Osteoblast (primary cell): ENCODE results near the gene MAB21L4. TPM values are rescaled to one million over a fixed set of nuclear protein-coding genes. Genes with fewer than 3 reads are reported as not detected.

Experiments
- DNase-seq: peaks from one replicate; pipeline ENCODE4 v3.0.0; 2011; ENCODE audit warnings: low spot score, mixed read lengths; ENCODE audit not compliant: insufficient read length; ENCODE audit errors: missing footprints
- H2AFZ ChIP-seq: 2 replicates; pipeline ENCODE4 v1.6.0; 2011; ENCODE audit warnings: mild to moderate bottlenecking, low read length
- H3K27ac ChIP-seq: 2 replicates; pipeline ENCODE4 v1.5.1; 2011; ENCODE audit warnings: mild to moderate bottlenecking, low read depth, low read length, moderate library complexity
- H3K27me3 ChIP-seq: 2 replicates; pipeline ENCODE4 v1.6.0; 2012; ENCODE audit warnings: mild to moderate bottlenecking, control low read depth, inconsistent platforms, low read length, moderate library complexity; ENCODE audit not compliant: insufficient read depth
- H3K36me3 ChIP-seq: 2 replicates; pipeline ENCODE4 v1.5.1; 2011; ENCODE audit warnings: mild to moderate bottlenecking, low read length, control low read depth, moderate library complexity; ENCODE audit not compliant: insufficient read depth
- H3K4me1 ChIP-seq: 2 replicates; pipeline ENCODE4 v1.5.1; 2011; ENCODE audit warnings: mild to moderate bottlenecking, low read length, control low read depth, moderate library complexity; ENCODE audit not compliant: insufficient read depth
- H3K4me2 ChIP-seq: 2 replicates; pipeline ENCODE4 v1.6.0; 2011; ENCODE audit warnings: mild to moderate bottlenecking, low read length; ENCODE audit not compliant: insufficient read depth
- H3K4me3 ChIP-seq: fragments of 200-600 bp; sonication (generic); 3 replicates; pipeline ENCODE4 v1.5.1; 2012; ENCODE audit warnings: mild to moderate bottlenecking, low read length, inconsistent platforms; ENCODE audit not compliant: insufficient read depth
- H3K79me2 ChIP-seq: 2 replicates; pipeline ENCODE4 v1.6.0; 2012; ENCODE audit warnings: mild to moderate bottlenecking, low read length, control low read depth, inconsistent platforms; ENCODE audit not compliant: insufficient read depth
- H3K9me3 ChIP-seq: 2 replicates; pipeline ENCODE4 v1.5.1; 2011; ENCODE audit warnings: low read depth, low read length, control low read depth
- H4K20me1 ChIP-seq: 2 replicates; pipeline ENCODE4 v1.6.0; 2012; ENCODE audit warnings: mild to moderate bottlenecking, low read length, control low read depth; ENCODE audit not compliant: insufficient read depth
- CTCF ChIP-seq: IDR thresholded peaks from 2 replicates; pipeline ENCODE4 v1.5.1; 2011; ENCODE audit warnings: mild to moderate bottlenecking, low read depth, low read length, moderate library complexity; ENCODE audit errors: extremely low read depth
- total RNA-seq: library from RNA; depleted of rRNA; stranded (reverse); fragments of >200 nt; gene quantifications from 2 replicates; pipeline ENCODE4 v1.2.3, GENCODE V29; 2012

MAB21L4 gene
- total RNA-seq, 1 donor, result not detected

- Histone ChIP-seq H4K20me1 (no peaks in the 10 kb centered on the region), H3K9me3 (no peaks in the 10 kb centered on the region)
These were observed 22.7 kb downstream of the MAB21L4 start for GRCh38 chr2:240873098-240873788.

GRCh38 chr2:240872317-240873097 lies 23.4 kb downstream of the MAB21L4 start:
- Histone ChIP-seq H2AFZ (no peak overlapping the region), H4K20me1 (no peaks in the 10 kb centered on the region), H3K4me1 (no peaks in the 10 kb centered on the region), H3K27me3 (no peaks in the 10 kb centered on the region), H3K79me2 (no peaks in the 10 kb centered on the region), H3K9me3 (no peaks in the 10 kb centered on the region), H3K27ac (no peak overlapping the region), H3K36me3 (no peaks in the 10 kb centered on the region), H3K4me3 (no peak overlapping the region), H3K4me2 (no peak overlapping the region)
- no peak for TF ChIP-seq CTCF
- peak; percentile 81 for DNase-seq

More at GRCh38 chr2:240873098-240873788, 22.7 kb downstream of the MAB21L4 start:
- no peaks in the 10 kb centered on the region for H3K79me2 ChIP-seq
- TF ChIP-seq CTCF, result no peak
- no peaks in the 10 kb centered on the region for H3K36me3 ChIP-seq
- no peaks in the 10 kb centered on the region for H3K27me3 ChIP-seq
- H3K27ac ChIP-seq, result no peak overlapping the region
- no peak overlapping the region for H2AFZ ChIP-seq
- H3K4me1 ChIP-seq, result no peaks in the 10 kb centered on the region
- no peak overlapping the region for H3K4me2 ChIP-seq
- peak; percentile 77 for DNase-seq
- no peak overlapping the region for H3K4me3 ChIP-seq

- H3K79me2 ChIP-seq, result no peaks in the 10 kb centered on the region
- H3K4me1 ChIP-seq, result no peaks in the 10 kb centered on the region
- H4K20me1 ChIP-seq, result no peaks in the 10 kb centered on the region
- no peak overlapping the region for H3K27ac ChIP-seq
- no peak overlapping the region for H3K4me3 ChIP-seq
- peaks cover 2% of the 10 kb centered on the region for H3K27me3 ChIP-seq
- DNase-seq, result peak; percentile 71
- H2AFZ ChIP-seq, result no peak overlapping the region
- H3K9me3 ChIP-seq, result no peaks in the 10 kb centered on the region
- TF ChIP-seq CTCF, result no peak
- no peaks in the 10 kb centered on the region for H3K36me3 ChIP-seq
- no peak overlapping the region for H3K4me2 ChIP-seq
These were observed 24.6 kb downstream of the MAB21L4 start for GRCh38 chr2:240871071-240871958.
